CD4-positive, alpha-beta T cell treated with Interleukin-15 for 4 hours (primary cell): Measurements from ENCODE around the gene DDX41.

Experiments
- DNase-seq: peaks from one replicate; pipeline ENCODE4 v3.0.0-alpha.2; 2020; ENCODE audit warnings: low spot score

Gene DDX41

GRCh38 chr5:177468685-177469628 is 47.8 kb downstream of the DDX41 start:
- no peak for DNase-seq

- DNase-seq, result no peak
Measured at GRCh38 chr5:177468329-177468684, 48.5 kb downstream of the DDX41 start.

- no peak for DNase-seq
Measured at GRCh38 chr5:177467436-177467835, 49.3 kb downstream of the DDX41 start.

- DNase-seq, result no peak
Measured at GRCh38 chr5:177466861-177467260, 49.9 kb downstream of the DDX41 start.

GRCh38 chr5:177465044-177465443 is 51.7 kb downstream of the DDX41 start:
- DNase-seq, result no peak

- DNase-seq, result no peak
Measured at GRCh38 chr5:177462021-177462670, 54.6 kb downstream of the DDX41 start.
